Activated CD8-positive, alpha-beta memory T cell treated with anti-CD3 and anti-CD28 coated beads, Interleukin-2, amount 10 ng/mL, durations not matched to agents 7 days and 5 days (primary cell): ENCODE data around the gene ABCB7. TPM values are rescaled to one million over a fixed set of nuclear protein-coding genes. Genes with fewer than 3 reads are reported as not detected.
"Not testable (repeated sequence)": the region's sequence is repeated elsewhere in the genome, so short reads cannot be mapped to it uniquely, and the experiment has no call there.

ENCODE experiments used
- ATAC-seq: fragments of 150-1000 bp; cut with Tn5 transposase; one replicate; pipeline ENCODE4 v1.10.0; 2021; ENCODE audit warnings: moderate library complexity
- CTCF ChIA-PET: fragments of 350-600 bp; sonication (Branson Sonifier 250); formaldehyde crosslinking; loops from one replicate; lab custom pipeline; 2021; ENCODE audit warnings: antibody characterized with exemption; lab: Charles Lee
- DNase-seq: peaks from one replicate; pipeline ENCODE4 v3.0.0-alpha.2; 2020
- H3K27ac Mint-ChIP-seq: one replicate; pipeline ENCODE4 v1.8.0; 2021; ENCODE audit warnings: mild to moderate bottlenecking, mixed read lengths
- H3K27me3 Mint-ChIP-seq: one replicate; pipeline ENCODE4 v1.8.0; 2021; ENCODE audit warnings: mixed read lengths
- H3K36me3 Mint-ChIP-seq: one replicate; pipeline ENCODE4 v1.8.0; 2021; ENCODE audit warnings: mild to moderate bottlenecking, mixed read lengths
- H3K4me1 Mint-ChIP-seq: one replicate; pipeline ENCODE4 v1.8.0; 2021; ENCODE audit warnings: mixed read lengths
- H3K4me3 Mint-ChIP-seq: one replicate; pipeline ENCODE4 v1.8.0; 2021; ENCODE audit warnings: mild to moderate bottlenecking, moderate library complexity, mixed read lengths
- H3K9me3 Mint-ChIP-seq: one replicate; pipeline ENCODE4 v1.8.0; 2022; ENCODE audit warnings: low read depth, mixed read lengths
- total RNA-seq, 2 experiments: library from RNA; stranded (reverse); gene quantifications; one replicate each; pipeline ENCODE4 v1.2.3, GENCODE V29; 2021

The ABCB7 gene
- total RNA-seq, 2 experiments from 2014 or later: 23.3 to 25.1 TPM

DNA sequence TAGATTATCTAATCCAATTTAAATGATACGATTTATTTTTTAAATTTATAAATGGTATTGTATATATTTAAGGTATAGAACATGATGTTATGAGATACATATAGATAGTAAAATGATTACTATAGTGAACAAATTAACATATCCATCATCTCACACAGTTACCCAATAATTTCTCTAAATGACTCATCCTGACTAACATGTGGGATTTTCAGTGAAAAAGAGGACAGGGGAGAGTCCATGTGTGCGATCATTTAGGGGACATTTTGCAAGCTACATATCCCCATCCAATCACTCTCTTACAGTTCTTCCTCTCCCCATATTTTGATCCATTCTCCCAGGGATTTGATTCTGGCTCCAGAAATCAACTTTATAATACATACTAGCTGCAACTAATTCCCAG lies 88.2 kb downstream of the ABCB7 start:
- Mint-ChIP-seq H3K27ac (no peak overlapping the region), H3K4me3 (no peak overlapping the region), H3K4me1 (peaks cover 4% of the 10 kb centered on the region), H3K27me3 (no peaks in the 10 kb centered on the region), H3K9me3 (no peaks in the 10 kb centered on the region), H3K36me3 (peaks cover 2% of the 10 kb centered on the region)
- DNase-seq (no peak), ATAC-seq (no peak)
- CTCF ChIA-PET: no interaction called here

GRCh38 chrX:75061701-75062100 lies 94.4 kb downstream of the ABCB7 start:
- H3K4me1 Mint-ChIP-seq: peaks cover 6% of the 10 kb centered on the region
- no peaks in the 10 kb centered on the region for H3K27me3 Mint-ChIP-seq
- H3K27ac Mint-ChIP-seq: no peak overlapping the region
- ATAC-seq (no peak), DNase-seq (no peak)
- H3K4me3 Mint-ChIP-seq: no peak overlapping the region
- H3K36me3 Mint-ChIP-seq: peaks cover 12% of the 10 kb centered on the region
- CTCF ChIA-PET: no interaction called here
- no peaks in the 10 kb centered on the region for H3K9me3 Mint-ChIP-seq

DNA sequence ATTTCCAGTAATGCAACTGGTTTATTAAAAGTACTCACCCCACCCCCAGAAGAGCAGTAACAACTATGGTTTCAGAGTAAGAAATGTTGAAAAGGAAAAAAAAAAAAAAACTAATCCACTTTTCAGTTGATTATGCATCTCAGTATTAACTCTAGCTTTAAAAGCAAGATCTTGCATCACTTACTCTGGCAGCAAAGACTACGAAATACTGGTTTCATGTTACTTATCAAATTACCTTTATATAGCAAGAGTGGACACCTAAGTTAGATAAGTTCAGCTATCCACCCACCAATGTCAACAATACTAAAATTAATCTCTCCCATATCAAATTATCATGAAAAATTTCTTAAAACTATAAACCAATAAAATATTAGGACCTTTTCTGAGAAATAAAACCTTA lies 105.0 kb downstream of the ABCB7 start:
- Mint-ChIP-seq H3K36me3 (peaks cover 23% of the 10 kb centered on the region), H3K4me1 (no peaks in the 10 kb centered on the region), H3K9me3 (no peaks in the 10 kb centered on the region), H3K27ac (no peak overlapping the region), H3K27me3 (no peaks in the 10 kb centered on the region), H3K4me3 (no peak overlapping the region)
- ATAC-seq (no peak), DNase-seq (no peak)
- CTCF ChIA-PET: no interaction called here

DNA sequence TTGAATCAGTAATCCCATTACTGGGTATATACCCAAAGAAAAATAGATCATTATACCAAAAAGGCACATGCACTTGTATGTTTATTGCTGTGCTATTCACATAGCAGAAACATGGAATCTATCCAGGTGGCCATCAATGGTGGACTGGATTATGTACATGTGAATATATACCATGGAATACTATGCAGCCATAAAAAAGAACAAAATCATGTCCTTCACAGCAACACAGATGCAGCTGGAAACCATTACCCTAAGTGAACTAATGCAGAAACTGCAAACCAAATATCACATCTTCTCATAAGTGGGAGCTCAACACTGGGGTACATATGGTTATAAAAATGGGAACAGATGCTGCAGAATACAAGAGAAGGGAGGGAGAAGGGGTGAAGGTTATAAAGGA lies 110.7 kb downstream of the ABCB7 start:
- ATAC-seq: no peak
- Mint-ChIP-seq H3K4me1 (no peaks in the 10 kb centered on the region), H3K9me3 (no peaks in the 10 kb centered on the region), H3K27ac (no peak overlapping the region), H3K36me3 (peaks cover 14% of the 10 kb centered on the region), H3K27me3 (no peaks in the 10 kb centered on the region), H3K4me3 (no peak overlapping the region)
- CTCF ChIA-PET: no interaction called here
- DNase-seq: no peak

DNA sequence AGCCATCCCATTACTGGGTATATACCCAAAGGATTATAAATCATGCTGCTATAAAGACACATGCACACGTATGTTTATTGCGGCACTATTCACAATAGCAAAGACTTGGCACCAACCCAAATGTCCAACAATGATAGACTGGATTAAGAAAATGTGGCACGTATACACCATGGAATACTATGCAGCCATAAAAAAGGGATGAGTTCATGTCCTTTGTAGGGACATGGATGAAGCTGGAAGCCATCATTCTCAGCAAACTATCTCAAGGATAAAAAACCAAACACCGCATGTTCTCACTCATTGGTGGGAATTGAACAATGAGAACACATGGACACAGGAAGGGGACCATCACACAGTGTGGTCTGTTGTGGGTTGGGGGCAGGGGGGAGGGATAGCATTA lies 111.9 kb downstream of the ABCB7 start:
- H3K9me3 Mint-ChIP-seq, H3K4me1 Mint-ChIP-seq, CTCF ChIA-PET, DNase-seq, ATAC-seq, H3K27ac Mint-ChIP-seq, H3K27me3 Mint-ChIP-seq, H3K4me3 Mint-ChIP-seq: not testable (repeated sequence)
- peaks cover 14% of the 10 kb centered on the region for H3K36me3 Mint-ChIP-seq

DNA sequence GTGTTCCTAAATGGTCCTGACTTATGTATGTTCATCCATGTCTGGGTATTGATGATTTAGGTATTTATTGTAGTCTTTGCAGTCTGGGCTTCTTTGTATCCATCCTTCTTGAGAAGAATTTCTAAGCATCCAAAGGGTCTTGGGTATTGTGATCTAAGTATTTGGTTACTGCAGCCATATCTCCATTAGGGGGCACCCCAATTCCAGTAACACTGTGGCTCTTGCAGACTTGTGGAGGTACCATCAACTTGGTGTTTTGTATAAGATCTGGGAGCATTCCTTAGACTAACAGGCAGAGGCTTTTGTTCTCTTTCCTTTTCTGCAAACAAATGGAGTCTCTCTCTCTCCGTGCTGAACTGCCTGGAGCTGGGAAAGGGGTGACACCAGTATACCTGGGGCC lies 117.2 kb downstream of the ABCB7 start:
- no peak for ATAC-seq
- Mint-ChIP-seq H3K27me3 (no peaks in the 10 kb centered on the region), H3K4me1 (no peaks in the 10 kb centered on the region)

More for the DNA sequence above, 117.2 kb downstream of the ABCB7 start:
- Mint-ChIP-seq H3K36me3 (no peaks in the 10 kb centered on the region), H3K4me3 (no peak overlapping the region), H3K27ac (no peak overlapping the region), H3K9me3 (peaks cover 2% of the 10 kb centered on the region)
- no peak for DNase-seq
- CTCF ChIA-PET: no interaction called here

Other genes with a start within 250 kb of the ABCB7 start
- under 1 TPM; 0.05 to 0.06 TPM for gene NEXMIF, start 230.8 kb downstream of the ABCB7 start, total RNA-seq
- gene UPRT, start 117.8 kb upstream of the ABCB7 start, total RNA-seq: 10 to 100 TPM; 15.1 to 20.8 TPM